ENCODE results near the gene SEMA4D. TPM values are rescaled to one million over a fixed set of nuclear protein-coding genes. Genes with fewer than 3 reads are reported as not detected.

The SEMA4D gene
- polyA plus RNA-seq, 1 donor from 2014 or later: 34.0 TPM

GRCh38 chr9:89379508-89380115, 118.3 kb downstream of the SEMA4D start (continued):
- no peak for TF ChIP-seq MXI1 (conservative IDR thresholded peaks at IDR 0.05; ENCODE audit: poor library complexity, severe bottlenecking)

GRCh38 chr9:89379031-89379430, 118.9 kb downstream of the SEMA4D start:
- H3K27ac ChIP-seq (ENCODE audit: low read length): no peak overlapping the region
- H3K9me3 ChIP-seq (ENCODE audit: low read length): no peaks in the 10 kb centered on the region
- H2AFZ ChIP-seq (ENCODE audit: low read depth, low read length): no peak overlapping the region
- TF ChIP-seq SMC3 (conservative IDR thresholded peaks at IDR 0.05; ENCODE audit: poor library complexity): no peak
- no peak for TF ChIP-seq TAF1 (IDR thresholded peaks at IDR 0.05; ENCODE audit: low read depth)
- no peak for TF ChIP-seq REST (IDR thresholded peaks at IDR 0.05; ENCODE audit: borderline replicate concordance)
- TF ChIP-seq POLR2AphosphoS5 (IDR thresholded peaks at IDR 0.05): no peak
- TF ChIP-seq CTCF (IDR thresholded peaks at IDR 0.05; ENCODE audit: poor library complexity, severe bottlenecking): no peak
- TF ChIP-seq EZH2 (IDR thresholded peaks at IDR 0.05; ENCODE audit: borderline replicate concordance, insufficient read depth, low read length, poor library complexity, severe bottlenecking): no peak
- TF ChIP-seq MXI1 (conservative IDR thresholded peaks at IDR 0.05; ENCODE audit: poor library complexity, severe bottlenecking): no peak
- no peak for TF ChIP-seq RAD21 (conservative IDR thresholded peaks at IDR 0.05)
- no peak for TF ChIP-seq EP300 (conservative IDR thresholded peaks at IDR 0.05; ENCODE audit: poor library complexity, severe bottlenecking)
- no peaks in the 10 kb centered on the region for H3K9me2 ChIP-seq (ENCODE audit: insufficient read depth, low read length)
- H3K4me3 ChIP-seq (ENCODE audit: low read length): no peak overlapping the region
- no peaks in the 10 kb centered on the region for H3K36me3 ChIP-seq (ENCODE audit: insufficient read depth, low read length)
- no peaks in the 10 kb centered on the region for H4K20me1 ChIP-seq (ENCODE audit: insufficient read depth)
- H3K4me2 ChIP-seq (ENCODE audit: low read length): no peak overlapping the region
- no peaks in the 10 kb centered on the region for H3F3A ChIP-seq (ENCODE audit: insufficient read depth, low read length, poor library complexity, severe bottlenecking)
- no peaks in the 10 kb centered on the region for H3K27me3 ChIP-seq (ENCODE audit: insufficient read depth, low read depth, low read length)
- H3K9ac ChIP-seq (ENCODE audit: low read length): no peak overlapping the region
- H3K79me2 ChIP-seq (replicated peaks; ENCODE audit: insufficient read depth, low read length): no peaks in the 10 kb centered on the region

GRCh38 chr9:89378541-89378940, 119.4 kb downstream of the SEMA4D start:
- Histone ChIP-seq H3K27me3 (ENCODE audit: insufficient read depth, low read depth, low read length) (no peaks in the 10 kb centered on the region), H2AFZ (ENCODE audit: low read depth, low read length) (no peak overlapping the region), H3K79me2 (replicated peaks; ENCODE audit: insufficient read depth, low read length) (no peaks in the 10 kb centered on the region), H3K27ac (ENCODE audit: low read length) (no peak overlapping the region), H3K4me2 (ENCODE audit: low read length) (no peak overlapping the region), H3K9me2 (ENCODE audit: insufficient read depth, low read length) (no peaks in the 10 kb centered on the region), H3K36me3 (ENCODE audit: insufficient read depth, low read length) (no peaks in the 10 kb centered on the region), H3K9ac (ENCODE audit: low read length) (no peak overlapping the region), H3K4me3 (ENCODE audit: low read length) (no peak overlapping the region), H3F3A (ENCODE audit: insufficient read depth, low read length, poor library complexity, severe bottlenecking) (no peaks in the 10 kb centered on the region), H3K9me3 (ENCODE audit: low read length) (no peaks in the 10 kb centered on the region), H4K20me1 (ENCODE audit: insufficient read depth) (no peaks in the 10 kb centered on the region)
- no peak for TF ChIP-seq REST (IDR thresholded peaks at IDR 0.05; ENCODE audit: borderline replicate concordance)
- no peak for TF ChIP-seq POLR2AphosphoS5 (IDR thresholded peaks at IDR 0.05)
- no peak for TF ChIP-seq CTCF (IDR thresholded peaks at IDR 0.05; ENCODE audit: poor library complexity, severe bottlenecking)
- TF ChIP-seq RAD21 (conservative IDR thresholded peaks at IDR 0.05): no peak
- TF ChIP-seq EP300 (conservative IDR thresholded peaks at IDR 0.05; ENCODE audit: poor library complexity, severe bottlenecking): no peak
- no peak for TF ChIP-seq EZH2 (IDR thresholded peaks at IDR 0.05; ENCODE audit: borderline replicate concordance, insufficient read depth, low read length, poor library complexity, severe bottlenecking)
- TF ChIP-seq TAF1 (IDR thresholded peaks at IDR 0.05; ENCODE audit: low read depth): no peak
- TF ChIP-seq MXI1 (conservative IDR thresholded peaks at IDR 0.05; ENCODE audit: poor library complexity, severe bottlenecking): no peak
- TF ChIP-seq SMC3 (conservative IDR thresholded peaks at IDR 0.05; ENCODE audit: poor library complexity): no peak
